ENCODE results near the gene CCDC85B. TPM values are rescaled to one million over a fixed set of nuclear protein-coding genes. Genes with fewer than 3 reads are reported as not detected.

Gene CCDC85B
- total and polyA plus RNA-seq, 2 of the 13 experiments (the other 11 are each of a cell fraction or from before 2014, with no cell fraction given): 8.2 to 19.5 TPM

Other genes starting within 250 kb of the CCDC85B start
- 18.7 and 21.4 TPM in 2 replicates for gene RELA, start 227.8 kb upstream of the CCDC85B start, total RNA-seq (2016; rRNA removed; fragmentation: Illumina TruSeq; extraction: Trizol)
- 40.5 and 51.0 TPM in 2 replicates for gene RELA, start 227.8 kb upstream of the CCDC85B start, polyA plus RNA-seq (2011; rRNA removed)
- 45.4 and 48.3 TPM in 2 replicates for gene KAT5, start 178.4 kb upstream of the CCDC85B start, total RNA-seq (2016; rRNA removed; fragmentation: Illumina TruSeq; extraction: Trizol)
- 34.4 and 35.2 TPM in 2 replicates for gene KAT5, start 178.4 kb upstream of the CCDC85B start, polyA plus RNA-seq (2011; rRNA removed)
- 50.9 and 65.1 TPM in 2 replicates for gene RNASEH2C, start 169.9 kb upstream of the CCDC85B start, total RNA-seq (2016; rRNA removed; fragmentation: Illumina TruSeq; extraction: Trizol)
- 24.6 and 27.4 TPM in 2 replicates for gene RNASEH2C, start 169.9 kb upstream of the CCDC85B start, polyA plus RNA-seq (2011; rRNA removed)
- gene AP5B1, start 109.7 kb upstream of the CCDC85B start, total RNA-seq (2016; rRNA removed; fragmentation: Illumina TruSeq; extraction: Trizol): 3.8 and 4.4 TPM in 2 replicates
- 1.7 and 2.8 TPM in 2 replicates for gene AP5B1, start 109.7 kb upstream of the CCDC85B start, polyA plus RNA-seq (2011; rRNA removed)
- gene OVOL1, start 103.6 kb upstream of the CCDC85B start, total RNA-seq (2016; rRNA removed; fragmentation: Illumina TruSeq; extraction: Trizol): not detected in 2 replicates
- 0.01 and 0.04 TPM in 2 replicates for gene OVOL1, start 103.6 kb upstream of the CCDC85B start, polyA plus RNA-seq (2011; rRNA removed)
- gene SNX32, start 56.7 kb upstream of the CCDC85B start, total RNA-seq (2016; rRNA removed; fragmentation: Illumina TruSeq; extraction: Trizol): 0.09 TPM in 1 of 2 replicates, not detected in the other
- 0.29 and 0.34 TPM in 2 replicates for gene SNX32, start 56.7 kb upstream of the CCDC85B start, polyA plus RNA-seq (2011; rRNA removed)
- 383 and 458 TPM in 2 replicates for gene CFL1, start 32.5 kb upstream of the CCDC85B start, total RNA-seq (2016; rRNA removed; fragmentation: Illumina TruSeq; extraction: Trizol)
- gene CFL1, start 32.5 kb upstream of the CCDC85B start, polyA plus RNA-seq (2011; rRNA removed): 347 and 379 TPM in 2 replicates
- gene MUS81, start 30.2 kb upstream of the CCDC85B start, total RNA-seq (2016; rRNA removed; fragmentation: Illumina TruSeq; extraction: Trizol): 13.2 and 25.6 TPM in 2 replicates
- gene MUS81, start 30.2 kb upstream of the CCDC85B start, polyA plus RNA-seq (2011; rRNA removed): 30.2 and 43.6 TPM in 2 replicates
- 3.7 and 7.4 TPM in 2 replicates for gene EFEMP2, start 17.9 kb upstream of the CCDC85B start, total RNA-seq (2016; rRNA removed; fragmentation: Illumina TruSeq; extraction: Trizol)
- 29.7 and 34.3 TPM in 2 replicates for gene EFEMP2, start 17.9 kb upstream of the CCDC85B start, polyA plus RNA-seq (2011; rRNA removed)
- gene CTSW, start 10.8 kb upstream of the CCDC85B start, total RNA-seq (2016; rRNA removed; fragmentation: Illumina TruSeq; extraction: Trizol): not detected in 2 replicates
- gene CTSW, start 10.8 kb upstream of the CCDC85B start, polyA plus RNA-seq (2011; rRNA removed): 0.09 TPM in 1 of 2 replicates, not detected in the other
- 62.1 and 66.0 TPM in 2 replicates for gene FIBP, start 2.2 kb upstream of the CCDC85B start, total RNA-seq (2016; rRNA removed; fragmentation: Illumina TruSeq; extraction: Trizol)
- 42.9 and 55.3 TPM in 2 replicates for gene FIBP, start 2.2 kb upstream of the CCDC85B start, polyA plus RNA-seq (2011; rRNA removed)
- gene FOSL1, start 9.7 kb downstream of the CCDC85B start, total RNA-seq (2016; rRNA removed; fragmentation: Illumina TruSeq; extraction: Trizol): 3.1 and 4.0 TPM in 2 replicates
- gene FOSL1, start 9.7 kb downstream of the CCDC85B start, polyA plus RNA-seq (2011; rRNA removed): 2.8 and 4.1 TPM in 2 replicates
- gene C11orf68, start 28.4 kb downstream of the CCDC85B start, total RNA-seq (2016; rRNA removed; fragmentation: Illumina TruSeq; extraction: Trizol): 8.4 and 10.0 TPM in 2 replicates
- 28.3 and 37.2 TPM in 2 replicates for gene C11orf68, start 28.4 kb downstream of the CCDC85B start, polyA plus RNA-seq (2011; rRNA removed)
- 31.5 and 52.3 TPM in 2 replicates for gene DRAP1, start 28.8 kb downstream of the CCDC85B start, total RNA-seq (2016; rRNA removed; fragmentation: Illumina TruSeq; extraction: Trizol)
- 44.6 and 46.8 TPM in 2 replicates for gene DRAP1, start 28.8 kb downstream of the CCDC85B start, polyA plus RNA-seq (2011; rRNA removed)
- gene TSGA10IP, start 54.8 kb downstream of the CCDC85B start, total RNA-seq (2016; rRNA removed; fragmentation: Illumina TruSeq; extraction: Trizol): not detected in 2 replicates
- 0.07 TPM in 1 of 2 replicates, not detected in the other for gene TSGA10IP, start 54.8 kb downstream of the CCDC85B start, polyA plus RNA-seq (2011; rRNA removed)
- gene SART1, start 71.1 kb downstream of the CCDC85B start, total RNA-seq (2016; rRNA removed; fragmentation: Illumina TruSeq; extraction: Trizol): 18.1 and 22.5 TPM in 2 replicates
- gene SART1, start 71.1 kb downstream of the CCDC85B start, polyA plus RNA-seq (2011; rRNA removed): 11.3 and 13.1 TPM in 2 replicates
- gene EIF1AD, start 111.5 kb downstream of the CCDC85B start, total RNA-seq (2016; rRNA removed; fragmentation: Illumina TruSeq; extraction: Trizol): 30.8 and 45.9 TPM in 2 replicates
- 18.2 and 24.0 TPM in 2 replicates for gene EIF1AD, start 111.5 kb downstream of the CCDC85B start, polyA plus RNA-seq (2011; rRNA removed)
- gene BANF1, start 111.8 kb downstream of the CCDC85B start, total RNA-seq (2016; rRNA removed; fragmentation: Illumina TruSeq; extraction: Trizol): 40.5 and 45.9 TPM in 2 replicates
- gene BANF1, start 111.8 kb downstream of the CCDC85B start, polyA plus RNA-seq (2011; rRNA removed): 75.9 and 86.5 TPM in 2 replicates
- gene CST6, start 121.3 kb downstream of the CCDC85B start, total RNA-seq (2016; rRNA removed; fragmentation: Illumina TruSeq; extraction: Trizol): not detected in 2 replicates
- not detected in 2 replicates for gene CST6, start 121.3 kb downstream of the CCDC85B start, polyA plus RNA-seq (2011; rRNA removed)
- gene CATSPER1, start 135.8 kb downstream of the CCDC85B start, total RNA-seq (2016; rRNA removed; fragmentation: Illumina TruSeq; extraction: Trizol): not detected in 2 replicates
- 0.04 and 0.17 TPM in 2 replicates for gene CATSPER1, start 135.8 kb downstream of the CCDC85B start, polyA plus RNA-seq (2011; rRNA removed)
- not detected in 2 replicates for gene GAL3ST3, start 158.5 kb downstream of the CCDC85B start, total RNA-seq (2016; rRNA removed; fragmentation: Illumina TruSeq; extraction: Trizol)
- not detected in 2 replicates for gene GAL3ST3, start 158.5 kb downstream of the CCDC85B start, polyA plus RNA-seq (2011; rRNA removed)
- gene SF3B2, start 161.7 kb downstream of the CCDC85B start, total RNA-seq (2016; rRNA removed; fragmentation: Illumina TruSeq; extraction: Trizol): 153 and 162 TPM in 2 replicates
- 70.0 and 70.4 TPM in 2 replicates for gene SF3B2, start 161.7 kb downstream of the CCDC85B start, polyA plus RNA-seq (2011; rRNA removed)
- gene PACS1, start 179.6 kb downstream of the CCDC85B start, total RNA-seq (2016; rRNA removed; fragmentation: Illumina TruSeq; extraction: Trizol): 7.6 and 12.2 TPM in 2 replicates
- 8.6 and 11.9 TPM in 2 replicates for gene PACS1, start 179.6 kb downstream of the CCDC85B start, polyA plus RNA-seq (2011; rRNA removed)

Measured in HepG2 (cell line).